Measurements from ENCODE around the gene DEFB108B.
"Not testable (repeated sequence)": the region's sequence is repeated elsewhere in the genome, so short reads cannot be mapped to it uniquely, and the experiment has no call there.

Gene DEFB108B, protein sequence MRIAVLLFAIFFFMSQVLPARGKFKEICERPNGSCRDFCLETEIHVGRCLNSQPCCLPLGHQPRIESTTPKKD

DNA sequence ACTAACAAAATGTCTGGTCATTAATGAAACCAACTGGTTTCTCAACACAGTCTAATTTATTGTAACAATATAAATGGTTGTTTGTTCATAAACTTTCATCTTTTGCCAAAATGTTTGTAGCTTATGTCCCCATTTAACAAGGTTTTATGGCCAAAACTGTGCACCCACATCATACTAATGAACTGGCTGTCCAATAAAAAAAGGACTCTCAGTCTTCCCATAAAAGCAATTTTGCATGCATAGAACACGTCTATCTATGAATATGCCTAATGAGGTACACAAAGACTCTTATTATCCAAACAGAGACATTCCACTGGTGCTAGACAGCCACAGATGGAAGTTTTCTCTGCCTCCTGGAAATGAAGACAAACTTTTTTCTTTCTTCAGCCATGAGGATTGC, at the start of gene DEFB108B:
Gene DEFB108B (plus strand): TSS at position 390 of the 400 bp plus-strand sequence. CDS start 0 bp downstream, at position 390.
- H3K4me3 ChIP-seq (ENCODE audit: low read depth, low read length); CTCF ChIA-PET; H3K4me1 ChIP-seq (ENCODE audit: control insufficient read depth, insufficient read depth, low read length); H3K36me3 ChIP-seq (ENCODE audit: control insufficient read depth in 2 of 2, insufficient read depth in 1 of 2, low read length in 2 of 2); H3K9me3 ChIP-seq (ENCODE audit: control insufficient read depth, insufficient read depth, low read depth, low read length); POLR2A ChIA-PET; H3K27ac ChIP-seq (ENCODE audit: extremely low read depth, low read depth, low read length): not testable (repeated sequence)

- CTCF ChIA-PET = interaction anchor here (0.6 to 1.6 kb wide), 2 partner anchors 14 to 239 kb away, joined by 3 read pairs; no protein-coding TSS in a partner anchor
- Histone ChIP-seq H3K4me3 (ENCODE audit: low read depth, low read length) (peak overlapping the region; percentile 41), H3K27ac (ENCODE audit: extremely low read depth, low read depth, low read length) (peak overlapping the region; percentile 46; the same call in 1 of the 2 replicates)
- not testable (repeated sequence) for H3K4me1 ChIP-seq (ENCODE audit: control insufficient read depth, insufficient read depth, low read length); H3K36me3 ChIP-seq (ENCODE audit: control insufficient read depth in 2 of 2, insufficient read depth in 1 of 2, low read length in 2 of 2); H3K9me3 ChIP-seq (ENCODE audit: control insufficient read depth, insufficient read depth, low read depth, low read length)
- TF ChIP-seq, protein P1, sequence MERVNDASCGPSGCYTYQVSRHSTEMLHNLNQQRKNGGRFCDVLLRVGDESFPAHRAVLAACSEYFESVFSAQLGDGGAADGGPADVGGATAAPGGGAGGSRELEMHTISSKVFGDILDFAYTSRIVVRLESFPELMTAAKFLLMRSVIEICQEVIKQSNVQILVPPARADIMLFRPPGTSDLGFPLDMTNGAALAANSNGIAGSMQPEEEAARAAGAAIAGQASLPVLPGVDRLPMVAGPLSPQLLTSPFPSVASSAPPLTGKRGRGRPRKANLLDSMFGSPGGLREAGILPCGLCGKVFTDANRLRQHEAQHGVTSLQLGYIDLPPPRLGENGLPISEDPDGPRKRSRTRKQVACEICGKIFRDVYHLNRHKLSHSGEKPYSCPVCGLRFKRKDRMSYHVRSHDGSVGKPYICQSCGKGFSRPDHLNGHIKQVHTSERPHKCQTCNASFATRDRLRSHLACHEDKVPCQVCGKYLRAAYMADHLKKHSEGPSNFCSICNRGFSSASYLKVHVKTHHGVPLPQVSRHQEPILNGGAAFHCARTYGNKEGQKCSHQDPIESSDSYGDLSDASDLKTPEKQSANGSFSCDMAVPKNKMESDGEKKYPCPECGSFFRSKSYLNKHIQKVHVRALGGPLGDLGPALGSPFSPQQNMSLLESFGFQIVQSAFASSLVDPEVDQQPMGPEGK (tag by site-specific recombination; IDR thresholded peaks at IDR 0.05) = 0 out of 2 replicates have a peak, but pooled peaks have one; percentile 49
- TF ChIP-seq GLIS2 (tag by site-specific recombination; IDR thresholded peaks at IDR 0.05) = peak; percentile 75
- TF ChIP-seq, protein P2, sequence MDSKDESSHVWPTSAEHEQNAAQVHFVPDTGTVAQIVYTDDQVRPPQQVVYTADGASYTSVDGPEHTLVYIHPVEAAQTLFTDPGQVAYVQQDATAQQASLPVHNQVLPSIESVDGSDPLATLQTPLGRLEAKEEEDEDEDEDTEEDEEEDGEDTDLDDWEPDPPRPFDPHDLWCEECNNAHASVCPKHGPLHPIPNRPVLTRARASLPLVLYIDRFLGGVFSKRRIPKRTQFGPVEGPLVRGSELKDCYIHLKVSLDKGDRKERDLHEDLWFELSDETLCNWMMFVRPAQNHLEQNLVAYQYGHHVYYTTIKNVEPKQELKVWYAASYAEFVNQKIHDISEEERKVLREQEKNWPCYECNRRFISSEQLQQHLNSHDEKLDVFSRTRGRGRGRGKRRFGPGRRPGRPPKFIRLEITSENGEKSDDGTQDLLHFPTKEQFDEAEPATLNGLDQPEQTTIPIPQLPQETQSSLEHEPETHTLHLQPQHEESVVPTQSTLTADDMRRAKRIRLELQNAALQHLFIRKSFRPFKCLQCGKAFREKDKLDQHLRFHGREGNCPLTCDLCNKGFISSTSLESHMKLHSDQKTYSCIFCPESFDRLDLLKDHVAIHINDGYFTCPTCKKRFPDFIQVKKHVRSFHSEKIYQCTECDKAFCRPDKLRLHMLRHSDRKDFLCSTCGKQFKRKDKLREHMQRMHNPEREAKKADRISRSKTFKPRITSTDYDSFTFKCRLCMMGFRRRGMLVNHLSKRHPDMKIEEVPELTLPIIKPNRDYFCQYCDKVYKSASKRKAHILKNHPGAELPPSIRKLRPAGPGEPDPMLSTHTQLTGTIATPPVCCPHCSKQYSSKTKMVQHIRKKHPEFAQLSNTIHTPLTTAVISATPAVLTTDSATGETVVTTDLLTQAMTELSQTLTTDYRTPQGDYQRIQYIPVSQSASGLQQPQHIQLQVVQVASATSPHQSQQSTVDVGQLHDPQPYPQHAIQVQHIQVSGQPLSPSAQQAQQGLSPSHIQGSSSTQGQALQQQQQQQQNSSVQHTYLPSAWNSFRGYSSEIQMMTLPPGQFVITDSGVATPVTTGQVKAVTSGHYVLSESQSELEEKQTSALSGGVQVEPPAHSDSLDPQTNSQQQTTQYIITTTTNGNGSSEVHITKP (tag by site-specific recombination; IDR thresholded peaks at IDR 0.05) = peak; percentile 74
- peak; percentile 36 for TF ChIP-seq ZBTB26 (tag by site-specific recombination; optimal IDR thresholded peaks at IDR 0.05)
- peak; percentile 27; the same call in 1 of the 2 replicates for TF ChIP-seq KLF1 (tag by site-specific recombination; IDR thresholded peaks at IDR 0.05)
- TF ChIP-seq KLF8 (tag by site-specific recombination; IDR thresholded peaks at IDR 0.05) = peak; percentile 81
- POLR2A ChIA-PET = interaction anchor here (0.8 kb wide), 1 partner anchor 326 kb away, joined by 5 read pairs; the partner anchor contains the start of gene ANAPC15
Observed at GRCh38 chr11:71786114-71786847, 46.7 kb upstream of the DEFB108B start.

- H3K27ac ChIP-seq (ENCODE audit: extremely low read depth, low read depth, low read length); H3K4me1 ChIP-seq (ENCODE audit: control insufficient read depth, insufficient read depth, low read length); H3K9me3 ChIP-seq (ENCODE audit: control insufficient read depth, insufficient read depth, low read depth, low read length); H3K36me3 ChIP-seq (ENCODE audit: control insufficient read depth in 2 of 2, insufficient read depth in 1 of 2, low read length in 2 of 2): not testable (repeated sequence)
- ChIA-PET POLR2A (interaction anchor here (0.8 kb wide), 1 partner anchor 326 kb away, joined by 5 read pairs; the partner anchor contains the start of gene ANAPC15), CTCF (interaction anchor here (0.6 to 1.6 kb wide), 2 partner anchors 13 to 238 kb away, joined by 3 read pairs; no protein-coding TSS in a partner anchor)
- peak overlapping the region; percentile 41 for H3K4me3 ChIP-seq (ENCODE audit: low read depth, low read length)
- TF ChIP-seq SP2 (tag by site-specific recombination; IDR thresholded peaks at IDR 0.05) = peak; percentile 83
- peak; percentile 89; the same call in 1 of the 2 replicates for TF ChIP-seq SP3 (tag by site-specific recombination; IDR thresholded peaks at IDR 0.05)
Observed at GRCh38 chr11:71786848-71787097, 46.2 kb upstream of the DEFB108B start.
